B cell (primary cell): ENCODE data around the gene IRX4. TPM values are rescaled to one million over a fixed set of nuclear protein-coding genes. Genes with fewer than 3 reads are reported as not detected.

Source experiments
- polyA plus RNA-seq: library from polyadenylated mRNA; depleted of rRNA; stranded (reverse); fragments of >200 nt; gene quantifications from 2 replicates; pipeline ENCODE4 v1.2.3, GENCODE V29; 2012
- total RNA-seq, 2 donors: library from RNA; stranded (reverse); fragments of 120-200 nt in 1 of 2; gene quantifications; 1 replicate in 1 of 2; 2 replicates in 1 of 2; pipeline versions ENCODE4 v1.2.3 to v1.2.4, GENCODE V29; 2013 to 2022

Gene IRX4
- total and polyA plus RNA-seq, 2 donors (not counting 1 experiment from before 2014, with no cell fraction given): not detected

Other genes with a start within 250 kb of the IRX4 start
- gene MRPL36, start 83.1 kb downstream of the IRX4 start, total RNA-seq: 22.4 and 25.0 TPM in 2 replicates
- gene MRPL36, start 83.1 kb downstream of the IRX4 start, polyA plus RNA-seq: 10.2 and 12.5 TPM in 2 replicates
- 16.2 and 16.9 TPM in 2 replicates for gene NDUFS6, start 81.5 kb downstream of the IRX4 start, total RNA-seq
- 14.6 and 18.0 TPM in 2 replicates for gene NDUFS6, start 81.5 kb downstream of the IRX4 start, polyA plus RNA-seq